H1 (cell line): ENCODE results near the gene KIDINS220.

Experiments used
- ATF3 ChIP-seq: IDR thresholded peaks from 2 replicates; pipeline ENCODE4 v1.6.1; 2011; ENCODE audit warnings: low read depth, mild to moderate bottlenecking, low read length; ENCODE audit not compliant: insufficient read depth
- CTCF ChIP-seq, 3 experiments: IDR thresholded peaks; 1 replicate in 2 of 3; 2 replicates in 1 of 3; pipeline versions ENCODE4 v1.5.1 to v1.6.1; 2011; ENCODE audit warnings: low read length in 3 of 3, mild to moderate bottlenecking in 3 of 3, inconsistent platforms in 2 of 3, low read depth in 1 of 3, moderate library complexity in 1 of 3; ENCODE audit not compliant: insufficient read depth in 1 of 3; ENCODE audit errors: control extremely low read depth in 1 of 3
- EZH2 ChIP-seq: fragments of 200-600 bp; sonication (generic); IDR thresholded peaks from 2 replicates; pipeline ENCODE4 v1.7.1; 2012; ENCODE audit warnings: low read depth, mild to moderate bottlenecking, moderate library complexity, low read length, inconsistent platforms; ENCODE audit not compliant: severe bottlenecking
- FOSL1 ChIP-seq: IDR thresholded peaks from 2 replicates; pipeline ENCODE4 v1.6.1; 2011; ENCODE audit warnings: mild to moderate bottlenecking, low read depth, low read length, moderate library complexity; ENCODE audit not compliant: insufficient read depth
- GABPA ChIP-seq: IDR thresholded peaks from 2 replicates; pipeline ENCODE4 v1.6.1; 2011; ENCODE audit warnings: mild to moderate bottlenecking, low read length, moderate library complexity, borderline replicate concordance; ENCODE audit not compliant: insufficient read depth
- JUND ChIP-seq: IDR thresholded peaks from 2 replicates; pipeline ENCODE4 v1.6.1; 2011; ENCODE audit warnings: mild to moderate bottlenecking, improper control_type of control experiment, low read length
- KDM1A ChIP-seq: fragments of 200-600, 300-600 bp; sonication (generic); IDR thresholded peaks from 2 replicates; pipeline ENCODE4 v1.7.1; 2016; ENCODE audit warnings: mild to moderate bottlenecking, low read length, borderline replicate concordance
- MAX ChIP-seq: IDR thresholded peaks from 2 replicates; pipeline ENCODE4 v1.6.1; 2012; ENCODE audit warnings: inconsistent platforms
- POLR2A ChIP-seq, 2 experiments: IDR thresholded peaks; 1 replicate in 1 of 2; 2 replicates in 1 of 2; pipeline ENCODE4 v1.6.1; 2011; ENCODE audit warnings: low read depth in 2 of 2, low read length in 2 of 2, mild to moderate bottlenecking in 2 of 2; ENCODE audit errors: control extremely low read depth in 1 of 2
- POLR2AphosphoS5 ChIP-seq: IDR thresholded peaks from 2 replicates; pipeline ENCODE4 v1.6.1; 2011; ENCODE audit warnings: low read depth, low read length
- SAP30 ChIP-seq: fragments of 300-600 bp; sonication (generic); IDR thresholded peaks from 2 replicates; pipeline ENCODE4 v1.7.1; 2012; ENCODE audit warnings: low read length, moderate library complexity, mild to moderate bottlenecking, inconsistent platforms; ENCODE audit not compliant: insufficient read depth, insufficient replicate concordance

- TF ChIP-seq ATF3 (no peak), EZH2 (no peak), KDM1A (no peak), CTCF (IDR thresholded peaks at IDR 0.05; ENCODE audit: control extremely low read depth in 1 of 3, insufficient read depth in 1 of 3, low read depth in 1 of 3, low read length in 3 of 3) (no peak), SAP30 (no peak), JUND (no peak), POLR2A (IDR thresholded peaks at IDR 0.05; ENCODE audit: control extremely low read depth in 1 of 2, low read depth in 2 of 2, low read length in 2 of 2) (no peak), FOSL1 (no peak), MAX (no peak), POLR2AphosphoS5 (no peak), GABPA (no peak)
Observed at GRCh38 chr2:8858264-8858663, 20.9 kb upstream of the KIDINS220 start.
